H1 (cell line): ENCODE measurements around the gene ITGA11. TPM values are rescaled to one million over a fixed set of nuclear protein-coding genes. Genes with fewer than 3 reads are reported as not detected.

Experiments
- CTCF ChIA-PET: fragments of 300-600 bp; sonication (Branson Sonifier 250); formaldehyde crosslinking; loops from one replicate; lab custom pipeline; 2021; ENCODE audit not compliant: partially characterized antibody; lab: Charles Lee
- POLR2A ChIA-PET: fragments of 300-600 bp; sonication (Branson Sonifier 250); formaldehyde crosslinking; loops from one replicate; lab custom pipeline; 2021; ENCODE audit warnings: inconsistent platforms; ENCODE audit not compliant: partially characterized antibody; lab: Charles Lee
- DNase-seq, 2 experiments: peaks; one replicate each; pipeline versions ENCODE4 v3.0.0 to v3.0.0-alpha.2; 2010 to 2022; ENCODE audit warnings: low spot score in 2 of 2, low read depth in 1 of 2, mixed read lengths in 1 of 2
- FAIRE-seq: peaks from 2 replicates; lab custom pipeline; 2011; peaks lifted over from hg19 to GRCh38; lab: Jason Lieb, UNC
- H2AFZ ChIP-seq: 2 replicates; pipeline ENCODE4 v1.8.1; 2012; ENCODE audit warnings: low read length, inconsistent platforms
- H2AK5ac ChIP-seq: 2 replicates; pipeline ENCODE4 v1.6.1; 2013; ENCODE audit warnings: low read depth, low read length
- H2BK120ac ChIP-seq: replicated peaks from 2 replicates; pipeline ENCODE3; 2013; ENCODE audit warnings: low read depth, low read length, inconsistent platforms
- H2BK12ac ChIP-seq: 2 replicates; pipeline ENCODE4 v1.6.1; 2013; ENCODE audit warnings: low read depth, low read length
- H2BK15ac ChIP-seq: 2 replicates; pipeline ENCODE4 v1.6.1; 2013; ENCODE audit warnings: low read length
- H2BK20ac ChIP-seq: 2 replicates; pipeline ENCODE4 v1.6.1; 2013; ENCODE audit warnings: low read length
- H2BK5ac ChIP-seq: 2 replicates; pipeline ENCODE4 v1.6.1; 2013; ENCODE audit warnings: low read depth, low read length
- H3K14ac ChIP-seq: 2 replicates; pipeline ENCODE4 v1.6.1; 2013; ENCODE audit warnings: inconsistent platforms; ENCODE audit not compliant: insufficient read length
- H3K18ac ChIP-seq: 2 replicates; pipeline ENCODE4 v1.6.1; 2013; ENCODE audit warnings: low read length; ENCODE audit errors: extremely low read depth
- H3K23ac ChIP-seq: 2 replicates; pipeline ENCODE4 v1.6.1; 2013; ENCODE audit warnings: inconsistent platforms; ENCODE audit not compliant: insufficient read length
- H3K23me2 ChIP-seq: 2 replicates; pipeline ENCODE4 v1.6.1; 2013; ENCODE audit warnings: low read depth, low read length
- H3K27ac ChIP-seq: 2 replicates; pipeline ENCODE4 v1.6.1; 2011; ENCODE audit warnings: low read depth, low read length, inconsistent platforms
- H3K27me3 ChIP-seq, 4 experiments: replicated peaks in 1 of 4; 1 replicate in 1 of 4; 2 replicates in 3 of 4; pipeline versions ENCODE4 v1.6.1 to v1.8.1; 2011 to 2013; ENCODE audit warnings: low read length in 3 of 4, mild to moderate bottlenecking in 3 of 4, inconsistent platforms in 2 of 4, mixed read lengths in 2 of 4, moderate library complexity in 1 of 4; ENCODE audit not compliant: control insufficient read depth in 3 of 4, insufficient read depth in 3 of 4; ENCODE audit errors: extremely low read depth in 1 of 4
- H3K36me3 ChIP-seq, 4 experiments: 2 replicates each; pipeline versions ENCODE4 v1.6.1 to v1.8.1; 2011 to 2013; ENCODE audit warnings: mild to moderate bottlenecking in 4 of 4, low read length in 3 of 4, moderate library complexity in 2 of 4, control low read depth in 1 of 4, inconsistent platforms in 1 of 4; ENCODE audit not compliant: insufficient read depth in 4 of 4, control insufficient read depth in 2 of 4
- H3K4ac ChIP-seq: replicated peaks from 2 replicates; pipeline ENCODE3; 2013; ENCODE audit warnings: low read length, low read depth, mixed read lengths, inconsistent platforms; ENCODE audit not compliant: insufficient read length
- H3K4me1 ChIP-seq, 4 experiments: replicated peaks in 1 of 4; 1 replicate in 1 of 4; 2 replicates in 3 of 4; pipeline versions ENCODE4 v1.6.1 to v1.8.1; 2011 to 2013; ENCODE audit warnings: low read length in 3 of 4, inconsistent platforms in 2 of 4, mixed read lengths in 1 of 4; ENCODE audit not compliant: insufficient read depth in 4 of 4, control insufficient read depth in 3 of 4
- H3K4me2 ChIP-seq, 2 experiments: 2 replicates each; pipeline versions ENCODE4 v1.6.1 to v1.8.1; 2011 to 2013; ENCODE audit warnings: low read depth in 2 of 2, low read length in 2 of 2, control low read depth in 1 of 2, inconsistent platforms in 1 of 2, mild to moderate bottlenecking in 1 of 2; ENCODE audit not compliant: insufficient read depth in 1 of 2
- H3K4me3 ChIP-seq, 4 experiments: fragments of 200-600, 300-600 bp in 1 of 4; sonication (generic), shearing (Covaris generic), sonication (Bioruptor Twin) in 1 of 4; 2 replicates each; pipeline versions ENCODE4 v1.5.1 to v1.8.1; 2011 to 2016; ENCODE audit warnings: low read length in 4 of 4, low read depth in 3 of 4, control low read depth in 2 of 4, inconsistent platforms in 2 of 4, mild to moderate bottlenecking in 2 of 4, mixed read lengths in 1 of 4, moderate library complexity in 1 of 4; ENCODE audit not compliant: insufficient read depth in 2 of 4; ENCODE audit errors: extremely low read depth in 1 of 4
- H3K56ac ChIP-seq: replicated peaks from 2 replicates; pipeline ENCODE3; 2013; ENCODE audit warnings: low read depth, mild to moderate bottlenecking, mixed read lengths, low read length, inconsistent platforms; ENCODE audit not compliant: insufficient read length
- H3K79me1 ChIP-seq: 2 replicates; pipeline ENCODE4 v1.6.1; 2013; ENCODE audit warnings: low read depth, low read length, control low read depth
- H3K79me2 ChIP-seq, 2 experiments: 2 replicates each; pipeline versions ENCODE4 v1.6.1 to v1.8.1; 2012 to 2013; ENCODE audit warnings: low read length in 2 of 2, mild to moderate bottlenecking in 2 of 2, inconsistent platforms in 1 of 2; ENCODE audit not compliant: insufficient read depth in 2 of 2, control insufficient read depth in 1 of 2
- H3K9ac ChIP-seq, 4 experiments: replicated peaks in 1 of 4; 1 replicate in 1 of 4; 2 replicates in 3 of 4; pipeline versions ENCODE4 v1.6.1 to v1.8.1; 2011 to 2013; ENCODE audit warnings: low read depth in 3 of 4, low read length in 3 of 4, control low read depth in 2 of 4, mild to moderate bottlenecking in 2 of 4, moderate library complexity in 2 of 4, inconsistent platforms in 1 of 4; ENCODE audit errors: extremely low read depth in 1 of 4
- H3K9me3 ChIP-seq, 2 experiments: 2 replicates each; pipeline versions ENCODE4 v1.6.1 to v1.8.1; 2012 to 2013; ENCODE audit warnings: mild to moderate bottlenecking in 2 of 2, moderate library complexity in 2 of 2, control low read depth in 1 of 2, inconsistent platforms in 1 of 2, low read depth in 1 of 2, low read length in 1 of 2, mixed read lengths in 1 of 2; ENCODE audit not compliant: insufficient read depth in 2 of 2
- H4K20me1 ChIP-seq, 2 experiments: replicated peaks in 1 of 2; 2 replicates each; pipeline versions ENCODE3 to v1.8.1; 2011 to 2013; ENCODE audit warnings: inconsistent platforms in 2 of 2, low read length in 2 of 2, mild to moderate bottlenecking in 1 of 2; ENCODE audit not compliant: insufficient read depth in 2 of 2, control insufficient read depth in 1 of 2
- H4K5ac ChIP-seq: 2 replicates; pipeline ENCODE4 v1.6.1; 2013; ENCODE audit warnings: low read length, low read depth, mixed read lengths, inconsistent platforms; ENCODE audit not compliant: insufficient read length
- H4K8ac ChIP-seq: 2 replicates; pipeline ENCODE4 v1.8.0; 2013; ENCODE audit warnings: mild to moderate bottlenecking, moderate library complexity, low read length, inconsistent platforms; ENCODE audit not compliant: insufficient read depth; ENCODE audit errors: extremely low read depth
- H4K91ac ChIP-seq: replicated peaks from 2 replicates; pipeline ENCODE3; 2013; ENCODE audit warnings: low read length, mixed read lengths, inconsistent platforms; ENCODE audit not compliant: insufficient read length
- SUZ12 ChIP-seq: fragments of 200-600 bp; sonication (generic); IDR thresholded peaks from 2 replicates; pipeline ENCODE4 v1.6.1; 2012; ENCODE audit warnings: mild to moderate bottlenecking, inconsistent platforms, low read length, moderate library complexity, mixed read lengths
- WGBS, 2 experiments: shearing (Covaris generic) in 1 of 2; methylation state at CpG; one replicate each; pipeline versions ENCODE4 v1.1.6 to v1.1.7; 2013 to 2015; ENCODE audit warnings: low lambda C conversion rate in 2 of 2, mixed read lengths in 2 of 2, inconsistent platforms in 1 of 2, low coverage in 1 of 2, missing lambda C conversion rate in 1 of 2; ENCODE audit not compliant: insufficient replicate concordance in 2 of 2, insufficient coverage in 1 of 2, insufficient read length in 1 of 2; ENCODE audit errors: extremely low coverage in 1 of 2, missing lambda C conversion rate in 1 of 2; 5-methylcytosine and 5-hydroxymethylcytosine counted together
- polyA plus RNA-seq, 7 experiments: library from polyadenylated mRNA; depleted of rRNA in 3 of 7; stranded (reverse) in 5 of 7; unstranded in 2 of 7; fragments of >200 nt in 5 of 7; fragments of 200-250 nt in 2 of 7; gene quantifications; 1 replicate in 5 of 7; 2 replicates in 1 of 7; 4 replicates in 1 of 7; pipeline versions ENCODE4 v1.2.1 to v1.2.3, GENCODE V29; 2011 to 2013; ENCODE audit warnings: missing spikeins in 2 of 7, mixed read lengths in 2 of 7
- total RNA-seq: library from RNA; stranded (reverse); fragmentation: NEBNext Ultra II Directional; extraction: Animal tissue kit (Norgen Biotek cat#: 25700); gene quantifications from 2 replicates; pipeline ENCODE4 v1.2.1, GENCODE V29; 2021

Gene ITGA11
- total and polyA plus RNA-seq, 2 of the 8 experiments (the other 6 are each of a cell fraction or from before 2014, with no cell fraction given): 0.05 to 0.06 TPM

GRCh38 chr15:68416158-68416535, 15.8 kb downstream of the ITGA11 start:
- H2AK5ac ChIP-seq: no peak overlapping the region
- H2AFZ ChIP-seq: no peak overlapping the region
- H3K27me3 ChIP-seq: no peaks in the 10 kb centered on the region
- no peak overlapping the region for H4K91ac ChIP-seq
- no peak overlapping the region for H2BK12ac ChIP-seq
- no peaks in the 10 kb centered on the region for H3K9me3 ChIP-seq
- ChIA-PET POLR2A (no interaction called here), CTCF (interaction anchor here (0.7 to 1.8 kb wide), 3 partner anchors 24 to 268 kb away, joined by 3 to 4 read pairs (median 4); no protein-coding TSS in a partner anchor)
- H3K23me2 ChIP-seq: no peaks in the 10 kb centered on the region; the same call in 1 of the 2 replicates
- no peak for TF ChIP-seq SUZ12
- H3K4me3 ChIP-seq: no peak overlapping the region
- H2BK15ac ChIP-seq: no peak overlapping the region
- no peak overlapping the region for H3K27ac ChIP-seq
- no peaks in the 10 kb centered on the region for H3K79me1 ChIP-seq
- H3K4me1 ChIP-seq: peaks cover 0 to 2% (median under 1%) of the 10 kb centered on the region in 4 experiments; a peak in 4 of 7 replicates
- no peak overlapping the region for H3K4ac ChIP-seq
- no peak overlapping the region for H2BK20ac ChIP-seq
- H3K4me2 ChIP-seq: no peak overlapping the region
- H3K36me3 ChIP-seq: no peaks in the 10 kb centered on the region
- H2BK120ac ChIP-seq: no peak overlapping the region
- no peak overlapping the region for H3K56ac ChIP-seq
- FAIRE-seq (no peak), DNase-seq (peak in 1 of 2 experiments; percentile 24)
- H3K23ac ChIP-seq: no peak overlapping the region
- H2BK5ac ChIP-seq: no peak overlapping the region
- WGBS, 2 experiments: 75% methylated on average over 4 of the region's 4 CpGs; no CpG with 5 or more reads in 1 of the 2 experiments
- H3K14ac ChIP-seq: no peak overlapping the region
- no peaks in the 10 kb centered on the region for H3K79me2 ChIP-seq
- H4K8ac ChIP-seq: no peak overlapping the region
- H4K5ac ChIP-seq: no peak overlapping the region
- H3K18ac ChIP-seq: no peak overlapping the region
- no peak overlapping the region for H3K9ac ChIP-seq
- H4K20me1 ChIP-seq: no peaks in the 10 kb centered on the region
